Gastroesophageal sphincter (tissue), 4 donors: ENCODE data around the gene THOC6. TPM values are rescaled to one million over a fixed set of nuclear protein-coding genes. Genes with fewer than 3 reads are reported as not detected.
A peak's percentile ranks its signal among the peaks of the same experiment; 100 is the strongest.

Experiments
- ATAC-seq: fragments of 150-250 bp; one replicate; pipeline ENCODE4 v1.9.1; 2016; ENCODE audit warnings: mild to moderate bottlenecking, moderate library complexity
- H3K27ac ChIP-seq, 4 donors: fragments of 200-600 bp; sonication (generic) in 3 of 4; 1 replicate in 3 of 4; 2 replicates in 1 of 4; pipeline ENCODE4 v1.5.1; 2016 to 2019
- H3K27me3 ChIP-seq: fragments of 200-600 bp; sonication (generic); one replicate; pipeline ENCODE4 v1.5.1; 2019
- H3K36me3 ChIP-seq, 2 donors: fragments of 200-600 bp; sonication (generic); one replicate each; pipeline ENCODE4 v1.5.1; 2019; ENCODE audit warnings: control low read depth in 1 of 2
- H3K4me1 ChIP-seq, 3 donors: fragments of 200-600 bp; sonication (generic); 1 replicate in 2 of 3; 2 replicates in 1 of 3; pipeline ENCODE4 v1.5.1; 2016 to 2019; ENCODE audit warnings: control low read depth in 2 of 3
- H3K4me3 ChIP-seq, 2 donors: fragments of 200-600 bp; sonication (generic); one replicate each; pipeline ENCODE4 v1.5.1; 2019; ENCODE audit warnings: mild to moderate bottlenecking in 1 of 2, moderate library complexity in 1 of 2
- H3K9me3 ChIP-seq, 3 donors: fragments of 200-600 bp; sonication (generic); one replicate each; pipeline ENCODE4 v1.5.1; 2017 to 2019; ENCODE audit warnings: control low read depth in 2 of 3
- CTCF ChIP-seq, 4 experiments: fragments of 200-600 bp in 2 of 4; fragments of 450-650 bp in 2 of 4; sonication (generic) in 1 of 4; IDR thresholded peaks; one replicate each; pipeline ENCODE4 v1.5.1; 2017 to 2019; ENCODE audit warnings: antibody characterized with exemption in 4 of 4, mild to moderate bottlenecking in 2 of 4, moderate library complexity in 2 of 4
- EP300 ChIP-seq: sonication (generic); formaldehyde crosslinking; IDR thresholded peaks from one replicate; pipeline ENCODE4 v1.6.1; 2017; ENCODE audit warnings: antibody characterized with exemption, mild to moderate bottlenecking
- POLR2A ChIP-seq, 2 donors: fragments of 450-650 bp; IDR thresholded peaks; one replicate each; pipeline ENCODE4 v1.6.1; 2017; ENCODE audit warnings: antibody characterized with exemption in 2 of 2, mild to moderate bottlenecking in 2 of 2, moderate library complexity in 1 of 2
- POLR2AphosphoS5 ChIP-seq: sonication (generic); formaldehyde crosslinking; IDR thresholded peaks from one replicate; pipeline ENCODE4 v1.6.1; 2017; ENCODE audit warnings: antibody characterized with exemption
- WGBS, 2 donors: methylation state at CpG; one replicate each; pipeline ENCODE4 v1.1.5; 2018; ENCODE audit warnings: low coverage in 1 of 2; 5-methylcytosine and 5-hydroxymethylcytosine counted together
- total RNA-seq, 4 donors: library from RNA; depleted of rRNA; stranded (reverse); fragments of >200 nt; gene quantifications; one replicate each; pipeline ENCODE4 v1.1.0, GENCODE V29; 2016

The THOC6 gene
- total RNA-seq, 4 donors from 2014 or later = 17.6 to 28.2 (median 25.0) TPM

- TF ChIP-seq CTCF (IDR thresholded peaks at IDR 0.05) = no peak
- no peak for TF ChIP-seq EP300
- TF ChIP-seq POLR2A (IDR thresholded peaks at IDR 0.05) = no peak
- Histone ChIP-seq H3K27me3 (peaks cover 14% of the 10 kb centered on the region), H3K9me3 (no peaks in the 10 kb centered on the region), H3K4me1 (peaks cover 0 to 25% (median 11%) of the 10 kb centered on the region in 3 donors), H3K27ac (peak overlapping the region in 3 of 4 donors; percentile 71 to 81 (median 80)), H3K4me3 (peak overlapping the region; percentile 83 to 84), H3K36me3 (no peaks in the 10 kb centered on the region)
- no peak for ATAC-seq
- no CpG with 5 or more reads among the region's 77 CpGs for WGBS, 2 donors
Observed at GRCh38 chr16:3058139-3059030, 34.5 kb downstream of the THOC6 start.

GRCh38 chr16:3059041-3059722 is 35.3 kb downstream of the THOC6 start:
- TF ChIP-seq EP300 = no peak
- peak in 3 of 4 experiments; percentile 94 to 99 (median 98) for TF ChIP-seq CTCF (IDR thresholded peaks at IDR 0.05)
- TF ChIP-seq POLR2A (IDR thresholded peaks at IDR 0.05) = peak in 1 of 2 donors; percentile 17
- peak; percentile 54 for TF ChIP-seq POLR2AphosphoS5
- peak; percentile 93 for ATAC-seq
- no peaks in the 10 kb centered on the region for H3K36me3 ChIP-seq
- H3K27ac ChIP-seq = peak overlapping the region; percentile 21 to 81 (median 76)
- peaks cover 0 to 25% (median 11%) of the 10 kb centered on the region in 3 donors for H3K4me1 ChIP-seq
- no peaks in the 10 kb centered on the region for H3K9me3 ChIP-seq
- WGBS, 2 donors = no CpG with 5 or more reads among the region's 67 CpGs
- H3K4me3 ChIP-seq = peak overlapping the region; percentile 83 to 84
- H3K27me3 ChIP-seq = peaks cover 14% of the 10 kb centered on the region

GRCh38 chr16:3059723-3060242 is 35.9 kb downstream of the THOC6 start:
- WGBS, 2 donors = 64% methylated on average over 7 of the region's 9 CpGs; no CpG with 5 or more reads in 1 of the 2 donors
- no peak for ATAC-seq
- no peak for TF ChIP-seq POLR2A (IDR thresholded peaks at IDR 0.05)
- TF ChIP-seq CTCF (IDR thresholded peaks at IDR 0.05) = no peak
- no peak for TF ChIP-seq POLR2AphosphoS5
- TF ChIP-seq EP300 = no peak
- H3K36me3 ChIP-seq = no peaks in the 10 kb centered on the region
- peak overlapping the region; percentile 83 to 84 for H3K4me3 ChIP-seq
- H3K9me3 ChIP-seq = no peaks in the 10 kb centered on the region
- peaks cover 14% of the 10 kb centered on the region for H3K27me3 ChIP-seq
- peak overlapping the region; percentile 21 to 81 (median 76) for H3K27ac ChIP-seq
- H3K4me1 ChIP-seq = peaks cover 0 to 29% (median 11%) of the 10 kb centered on the region in 3 donors

GRCh38 chr16:3060339-3061127 is 36.7 kb downstream of the THOC6 start:
- H3K9me3 ChIP-seq = no peaks in the 10 kb centered on the region
- ATAC-seq = no peak
- peaks cover 21% of the 10 kb centered on the region for H3K27me3 ChIP-seq
- no peak overlapping the region for H3K4me3 ChIP-seq
- TF ChIP-seq POLR2A (IDR thresholded peaks at IDR 0.05) = no peak
- no peak for TF ChIP-seq EP300
- no peak for TF ChIP-seq CTCF (IDR thresholded peaks at IDR 0.05)
- TF ChIP-seq POLR2AphosphoS5 = no peak
- peaks cover 0 to 36% (median 11%) of the 10 kb centered on the region in 3 donors for H3K4me1 ChIP-seq
- H3K36me3 ChIP-seq = no peaks in the 10 kb centered on the region
- no peak overlapping the region for H3K27ac ChIP-seq
- 68 to 73% methylated on average over 3 to 9 of the region's 14 CpGs for WGBS, 2 donors
